NCI-H2196 treated with DMSO at 0.1 percent for 48 hours (cell line): ENCODE measurements around the gene IFITM1.
"Not testable (repeated sequence)": the region's sequence is repeated elsewhere in the genome, so short reads cannot be mapped to it uniquely, and the experiment has no call there.

Source experiments
- DNase-seq: peaks from one replicate; lab custom pipeline; 2025; ENCODE audit not compliant: unreplicated experiment; lab: John Stamatoyannopoulos, UW

The IFITM1 gene

GRCh38 chr11:308740-309665 is 4.8 kb upstream of the IFITM1 start:
- not testable (repeated sequence) for DNase-seq

GRCh38 chr11:309979-310572 is 3.8 kb upstream of the IFITM1 start:
- not testable (repeated sequence) for DNase-seq

- not testable (repeated sequence) for DNase-seq
These were observed 2.7 kb upstream of the IFITM1 start for GRCh38 chr11:311013-311748.

GRCh38 chr11:312092-312816 is 1.6 kb upstream of the IFITM1 start:
- DNase-seq: no peak

GRCh38 chr11:313304-313786 is 495 bp upstream of the IFITM1 start:
- DNase-seq: no peak

- DNase-seq: not testable (repeated sequence)
These were observed 675 bp downstream of the IFITM1 start for GRCh38 chr11:314554-314875.

GRCh38 chr11:315051-315481 is 1.2 kb downstream of the IFITM1 start:
- DNase-seq: no peak

GRCh38 chr11:315516-315994 is 1.7 kb downstream of the IFITM1 start:
- DNase-seq: no peak

- no peak for DNase-seq
These were observed 2.3 kb downstream of the IFITM1 start for GRCh38 chr11:316031-316701.

GRCh38 chr11:316891-317301 is 3.1 kb downstream of the IFITM1 start:
- no peak for DNase-seq

GRCh38 chr11:317668-318404 is 4.0 kb downstream of the IFITM1 start:
- DNase-seq: not testable (repeated sequence)

- DNase-seq: not testable (repeated sequence)
These were observed 4.7 kb downstream of the IFITM1 start for GRCh38 chr11:318405-319120.

- DNase-seq: not testable (repeated sequence)
These were observed 5.5 kb downstream of the IFITM1 start for GRCh38 chr11:319121-319887.

- not testable (repeated sequence) for DNase-seq
These were observed 6.0 kb downstream of the IFITM1 start for GRCh38 chr11:319888-320273.

GRCh38 chr11:324156-324555 is 10.3 kb downstream of the IFITM1 start:
- DNase-seq: no peak

- not testable (repeated sequence) for DNase-seq
These were observed 11.0 kb downstream of the IFITM1 start for GRCh38 chr11:324593-325517.
